ENCODE data around the gene LYPD6B.

DNA sequence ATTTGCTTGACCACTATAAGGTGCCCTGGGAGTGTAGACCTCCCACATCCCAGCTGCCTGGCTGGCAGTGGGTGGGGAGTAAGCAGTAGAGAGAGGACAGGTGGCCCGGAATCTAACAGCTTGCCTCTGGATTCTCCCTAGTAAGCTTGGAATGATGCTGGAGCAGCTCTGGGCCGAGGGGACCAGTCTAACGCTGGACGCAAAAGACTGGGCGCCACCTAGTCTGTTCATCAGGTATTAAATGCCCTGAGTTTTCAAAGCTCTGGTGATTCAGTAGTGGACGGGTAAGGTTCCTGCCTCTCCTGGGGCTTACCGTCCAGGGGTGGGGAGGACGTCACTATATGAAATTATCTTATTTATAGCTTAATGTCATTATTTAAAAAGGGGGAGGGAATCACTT, 648 bp upstream of the LYPD6B start:
- TF ChIP-seq, protein P1, sequence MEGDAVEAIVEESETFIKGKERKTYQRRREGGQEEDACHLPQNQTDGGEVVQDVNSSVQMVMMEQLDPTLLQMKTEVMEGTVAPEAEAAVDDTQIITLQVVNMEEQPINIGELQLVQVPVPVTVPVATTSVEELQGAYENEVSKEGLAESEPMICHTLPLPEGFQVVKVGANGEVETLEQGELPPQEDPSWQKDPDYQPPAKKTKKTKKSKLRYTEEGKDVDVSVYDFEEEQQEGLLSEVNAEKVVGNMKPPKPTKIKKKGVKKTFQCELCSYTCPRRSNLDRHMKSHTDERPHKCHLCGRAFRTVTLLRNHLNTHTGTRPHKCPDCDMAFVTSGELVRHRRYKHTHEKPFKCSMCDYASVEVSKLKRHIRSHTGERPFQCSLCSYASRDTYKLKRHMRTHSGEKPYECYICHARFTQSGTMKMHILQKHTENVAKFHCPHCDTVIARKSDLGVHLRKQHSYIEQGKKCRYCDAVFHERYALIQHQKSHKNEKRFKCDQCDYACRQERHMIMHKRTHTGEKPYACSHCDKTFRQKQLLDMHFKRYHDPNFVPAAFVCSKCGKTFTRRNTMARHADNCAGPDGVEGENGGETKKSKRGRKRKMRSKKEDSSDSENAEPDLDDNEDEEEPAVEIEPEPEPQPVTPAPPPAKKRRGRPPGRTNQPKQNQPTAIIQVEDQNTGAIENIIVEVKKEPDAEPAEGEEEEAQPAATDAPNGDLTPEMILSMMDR (conservative IDR thresholded peaks at IDR 0.05; ENCODE audit: low read depth, low read length), result no peak
- no peak for TF ChIP-seq EZH2 (IDR thresholded peaks at IDR 0.05; ENCODE audit: borderline replicate concordance, low read depth, low read length, poor library complexity, severe bottlenecking)

All from A673 (cell line).